Ishikawa (cell line): Measurements from ENCODE around the gene SNAP25.

Experiments
- FOXM1 ChIP-seq: IDR thresholded peaks from 2 replicates; pipeline ENCODE4 v1.6.1; 2012; ENCODE audit warnings: low read depth, borderline replicate concordance
- RAD21 ChIP-seq: IDR thresholded peaks from 2 replicates; pipeline ENCODE4 v1.6.1; 2012; ENCODE audit warnings: low read depth
- TF ChIP-seq, protein P1 (sequence below): IDR thresholded peaks from 2 replicates; pipeline ENCODE4 v1.6.1; 2012; ENCODE audit warnings: low read depth, mild to moderate bottlenecking

DNA sequence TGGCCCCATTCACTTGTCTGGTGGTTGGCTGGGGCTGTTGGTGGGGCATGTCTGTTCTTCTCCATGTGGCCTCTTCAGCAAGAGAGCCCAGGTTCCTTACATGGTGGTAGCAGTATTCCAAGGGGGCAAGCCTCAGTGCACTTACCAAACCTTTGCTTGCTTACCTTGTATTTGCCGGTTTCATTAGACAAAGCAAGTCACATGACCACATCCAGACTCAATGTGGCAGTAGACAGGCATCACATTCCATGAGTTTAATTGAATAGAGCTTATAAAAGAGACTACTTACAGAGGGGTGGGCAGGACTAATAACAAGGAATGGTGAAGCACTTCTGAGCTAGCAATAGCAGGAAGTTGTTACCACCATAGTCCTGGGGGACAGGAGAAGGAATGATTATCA lies 78.6 kb downstream of the SNAP25 start:
- TF ChIP-seq, protein P1, sequence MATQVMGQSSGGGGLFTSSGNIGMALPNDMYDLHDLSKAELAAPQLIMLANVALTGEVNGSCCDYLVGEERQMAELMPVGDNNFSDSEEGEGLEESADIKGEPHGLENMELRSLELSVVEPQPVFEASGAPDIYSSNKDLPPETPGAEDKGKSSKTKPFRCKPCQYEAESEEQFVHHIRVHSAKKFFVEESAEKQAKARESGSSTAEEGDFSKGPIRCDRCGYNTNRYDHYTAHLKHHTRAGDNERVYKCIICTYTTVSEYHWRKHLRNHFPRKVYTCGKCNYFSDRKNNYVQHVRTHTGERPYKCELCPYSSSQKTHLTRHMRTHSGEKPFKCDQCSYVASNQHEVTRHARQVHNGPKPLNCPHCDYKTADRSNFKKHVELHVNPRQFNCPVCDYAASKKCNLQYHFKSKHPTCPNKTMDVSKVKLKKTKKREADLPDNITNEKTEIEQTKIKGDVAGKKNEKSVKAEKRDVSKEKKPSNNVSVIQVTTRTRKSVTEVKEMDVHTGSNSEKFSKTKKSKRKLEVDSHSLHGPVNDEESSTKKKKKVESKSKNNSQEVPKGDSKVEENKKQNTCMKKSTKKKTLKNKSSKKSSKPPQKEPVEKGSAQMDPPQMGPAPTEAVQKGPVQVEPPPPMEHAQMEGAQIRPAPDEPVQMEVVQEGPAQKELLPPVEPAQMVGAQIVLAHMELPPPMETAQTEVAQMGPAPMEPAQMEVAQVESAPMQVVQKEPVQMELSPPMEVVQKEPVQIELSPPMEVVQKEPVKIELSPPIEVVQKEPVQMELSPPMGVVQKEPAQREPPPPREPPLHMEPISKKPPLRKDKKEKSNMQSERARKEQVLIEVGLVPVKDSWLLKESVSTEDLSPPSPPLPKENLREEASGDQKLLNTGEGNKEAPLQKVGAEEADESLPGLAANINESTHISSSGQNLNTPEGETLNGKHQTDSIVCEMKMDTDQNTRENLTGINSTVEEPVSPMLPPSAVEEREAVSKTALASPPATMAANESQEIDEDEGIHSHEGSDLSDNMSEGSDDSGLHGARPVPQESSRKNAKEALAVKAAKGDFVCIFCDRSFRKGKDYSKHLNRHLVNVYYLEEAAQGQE, result no peak
- TF ChIP-seq FOXM1, result no peak
- no peak for TF ChIP-seq RAD21
